GM18499 (cell line): Measurements from ENCODE around the gene PAFAH1B1.
"Not testable (repeated sequence)": the region's sequence is repeated elsewhere in the genome, so short reads cannot be mapped to it uniquely, and the experiment has no call there.

Experiments
- ATAC-seq: cut with Tn5 transposase; IDR thresholded peaks from one replicate; pipeline ENCODE4 v1.9.1; 2021; ENCODE audit warnings: moderate number of reproducible peaks; ENCODE audit not compliant: insufficient read depth, unreplicated experiment

Gene PAFAH1B1

DNA sequence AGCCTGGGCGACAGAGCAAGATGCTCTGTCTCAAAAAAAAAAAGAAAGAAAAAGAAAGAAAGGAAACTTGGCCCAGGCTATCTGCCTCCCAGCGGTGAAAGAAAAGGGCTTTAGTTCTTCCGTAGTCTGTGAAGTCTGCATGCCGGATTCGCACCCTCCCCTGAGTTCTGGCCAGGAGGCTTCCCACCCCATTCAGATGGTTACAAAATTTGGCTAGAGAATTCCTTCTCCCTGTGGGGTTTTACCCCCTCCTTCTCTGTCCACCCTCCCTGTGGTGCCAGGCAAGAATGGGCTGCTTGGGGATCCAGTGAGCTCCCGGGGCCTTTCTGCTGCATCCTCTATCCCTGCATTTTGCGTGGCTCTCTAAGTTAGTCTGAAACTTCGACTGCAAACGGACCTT is 37.8 kb downstream of the PAFAH1B1 start:
- no peak for ATAC-seq

DNA sequence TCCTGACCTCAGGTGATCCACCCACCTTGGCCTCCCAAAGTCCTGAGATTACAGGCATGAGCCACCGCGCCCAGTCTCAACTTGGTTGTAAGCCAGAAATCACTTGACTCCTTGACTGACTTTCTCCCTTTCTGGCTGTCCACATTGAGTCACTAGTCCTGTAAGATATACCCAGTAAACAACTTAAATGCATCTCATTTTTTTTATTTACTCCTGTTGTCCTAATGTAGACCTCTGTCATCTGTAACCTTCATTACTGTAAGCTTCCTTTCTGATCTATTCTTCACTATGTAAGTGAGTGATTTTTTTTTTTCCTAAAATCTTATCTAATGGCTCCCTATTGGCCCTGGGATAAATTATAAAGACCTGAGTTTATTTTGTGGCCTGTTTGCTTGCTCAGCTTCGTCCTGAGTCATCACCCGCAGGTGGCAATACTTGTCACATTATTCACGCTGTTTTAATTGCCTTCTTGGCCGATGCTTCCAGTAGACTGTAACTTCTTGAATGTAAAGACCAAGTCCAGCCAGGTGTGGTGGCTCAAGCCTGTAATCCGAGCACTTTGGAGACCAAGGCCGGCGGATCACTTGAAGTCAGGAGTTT is 41.0 kb downstream of the PAFAH1B1 start:
- no peak for ATAC-seq

DNA sequence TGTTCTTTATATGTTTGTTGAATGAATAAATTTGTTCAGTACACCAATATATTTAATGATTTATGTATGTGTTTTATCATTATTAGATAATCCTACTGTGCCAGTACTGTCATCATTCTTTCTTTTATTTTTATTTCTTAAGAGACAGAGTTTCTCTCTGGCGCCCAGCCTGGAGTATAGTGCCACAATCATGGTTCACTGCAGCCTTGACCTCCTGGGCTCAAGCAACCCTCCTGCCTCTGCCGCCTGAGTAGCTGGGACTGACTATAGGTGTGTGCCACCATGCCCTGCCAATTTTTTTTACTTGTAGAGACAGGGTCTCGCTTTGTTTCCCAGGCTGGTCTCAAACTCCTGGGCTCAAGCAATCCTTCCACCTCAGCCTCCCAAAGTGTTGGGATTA is 41.8 kb downstream of the PAFAH1B1 start:
- ATAC-seq: no peak

DNA sequence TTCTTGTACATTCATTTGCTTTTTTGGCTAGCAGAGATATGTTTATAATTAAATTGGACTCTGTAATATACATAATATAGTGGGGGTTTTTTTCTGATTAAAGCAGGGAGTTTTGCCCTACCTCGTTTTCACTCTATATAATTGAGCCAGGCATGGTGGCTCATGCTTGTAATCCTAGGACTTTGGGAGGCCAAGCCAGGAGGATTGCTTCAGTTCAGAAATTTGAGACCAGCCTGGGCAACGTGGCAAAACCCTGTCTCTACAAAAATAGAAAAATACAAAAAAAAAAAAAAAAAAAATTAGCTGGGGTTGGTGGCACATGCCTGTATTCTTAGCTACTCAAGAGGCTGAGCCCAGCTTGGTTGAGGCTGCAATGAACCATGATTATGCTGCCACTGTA is 42.2 kb downstream of the PAFAH1B1 start:
- ATAC-seq: no peak

DNA sequence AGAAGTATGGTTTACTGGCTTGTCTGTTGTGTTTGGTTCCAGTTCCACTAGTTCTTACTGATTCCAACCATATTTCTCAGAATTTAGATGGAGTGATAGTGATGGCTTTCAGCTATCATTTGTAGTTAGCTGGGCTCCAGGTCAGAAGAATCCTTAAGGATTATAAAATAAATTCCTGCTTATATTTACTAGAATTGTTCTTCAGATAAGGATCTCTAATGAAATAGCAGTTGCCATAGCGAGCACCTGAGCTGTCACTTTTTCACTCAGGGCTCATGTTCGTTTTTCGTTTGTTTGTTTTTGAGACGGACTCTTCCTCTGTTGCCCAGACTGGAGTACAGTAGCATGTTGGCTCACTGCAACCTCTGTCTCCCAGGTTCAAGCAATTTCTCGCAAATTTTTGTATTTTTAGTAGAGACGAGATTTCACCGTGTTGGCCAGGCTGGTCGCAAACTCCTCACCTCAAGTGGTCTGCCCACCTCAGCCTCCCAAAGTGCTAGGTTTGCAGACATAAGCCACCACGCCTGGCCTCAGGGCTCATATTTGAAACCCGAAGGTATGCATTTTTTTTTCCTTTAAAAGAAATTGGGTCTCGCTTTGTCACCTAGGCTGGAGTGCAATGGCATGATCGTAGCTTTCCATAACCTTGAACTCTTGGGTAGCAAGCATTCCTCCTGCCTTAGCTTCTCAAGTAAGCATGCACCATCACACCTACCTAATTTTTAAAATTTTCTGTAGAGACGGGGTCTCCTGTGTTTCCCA is 42.9 kb downstream of the PAFAH1B1 start:
- ATAC-seq: no peak

DNA sequence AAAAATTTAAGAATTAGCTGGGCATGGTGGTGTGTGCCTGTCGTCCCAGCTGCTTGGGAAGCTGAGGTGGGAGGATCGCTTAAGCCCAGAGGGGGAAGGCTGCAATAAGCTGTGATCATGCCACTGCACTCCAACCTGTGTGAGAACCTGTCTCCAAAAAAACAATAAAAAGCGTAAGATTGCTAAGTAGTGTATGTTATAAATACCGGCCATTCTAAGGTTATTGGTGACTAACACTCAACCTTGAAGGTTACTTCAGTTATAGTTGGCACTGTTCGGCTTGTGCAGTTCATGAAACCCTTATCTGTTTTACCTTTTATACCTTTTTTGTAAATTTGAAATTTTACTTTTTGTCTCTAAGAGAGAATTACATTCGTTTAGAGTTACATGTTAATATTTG is 44.0 kb downstream of the PAFAH1B1 start:
- no peak for ATAC-seq

DNA sequence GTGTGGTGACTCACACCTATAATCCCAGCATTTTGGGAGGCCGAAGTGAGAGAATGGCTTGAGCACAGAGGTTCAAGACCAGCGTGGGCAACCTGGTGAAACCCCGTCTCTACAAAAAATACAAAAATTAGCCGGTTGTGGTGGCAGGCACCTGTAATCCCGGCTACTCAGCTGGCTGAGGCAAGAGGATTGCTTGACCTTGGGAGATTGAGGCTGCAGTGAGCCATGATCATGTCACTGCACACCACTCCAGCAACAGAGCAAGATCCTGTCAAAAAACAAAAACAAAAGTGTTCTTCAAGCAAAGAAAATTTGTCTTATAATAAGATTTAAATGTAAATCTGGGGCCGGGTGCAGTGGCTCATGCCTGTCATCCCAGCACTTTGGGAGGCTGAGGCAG is 51.5 kb downstream of the PAFAH1B1 start:
- ATAC-seq: no peak

DNA sequence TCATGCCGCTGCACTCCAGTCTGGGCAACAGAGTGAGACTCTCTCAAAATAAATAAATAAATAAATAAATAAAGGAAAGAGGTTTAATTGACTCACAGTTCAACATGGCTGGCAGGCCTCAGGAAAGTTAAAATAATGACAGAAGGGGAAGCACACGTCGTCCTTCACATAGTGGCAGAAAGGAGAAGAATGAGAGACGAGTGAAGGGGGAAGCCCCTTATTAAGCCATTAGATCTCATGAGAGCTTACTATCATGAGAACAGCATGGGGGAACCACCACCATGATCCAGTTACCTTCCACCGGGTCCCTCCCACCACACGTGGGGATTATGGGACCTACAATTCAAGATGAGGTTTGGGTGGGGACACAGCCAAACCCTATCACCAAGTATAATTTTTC is 54.5 kb downstream of the PAFAH1B1 start:
- ATAC-seq: no peak

DNA sequence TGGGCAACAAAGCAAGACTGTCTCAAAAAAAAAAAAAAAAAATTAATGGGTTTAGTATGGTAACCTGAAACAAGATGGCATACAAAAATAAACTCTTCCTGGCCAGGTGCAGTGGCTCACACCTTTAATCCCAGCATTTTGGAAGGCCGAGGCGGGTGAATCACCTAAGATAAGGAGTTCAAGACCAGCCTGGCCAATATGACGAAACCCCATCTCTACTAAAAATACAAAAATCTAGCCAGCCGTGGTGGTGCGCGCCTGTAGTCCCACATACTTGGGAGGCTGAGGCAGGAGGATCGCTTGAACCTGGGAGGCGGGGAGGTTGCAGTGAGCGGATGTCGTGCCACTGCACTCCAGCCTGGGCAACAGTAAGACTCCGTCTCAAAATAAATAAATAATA is 55.7 kb downstream of the PAFAH1B1 start:
- ATAC-seq: no peak

DNA sequence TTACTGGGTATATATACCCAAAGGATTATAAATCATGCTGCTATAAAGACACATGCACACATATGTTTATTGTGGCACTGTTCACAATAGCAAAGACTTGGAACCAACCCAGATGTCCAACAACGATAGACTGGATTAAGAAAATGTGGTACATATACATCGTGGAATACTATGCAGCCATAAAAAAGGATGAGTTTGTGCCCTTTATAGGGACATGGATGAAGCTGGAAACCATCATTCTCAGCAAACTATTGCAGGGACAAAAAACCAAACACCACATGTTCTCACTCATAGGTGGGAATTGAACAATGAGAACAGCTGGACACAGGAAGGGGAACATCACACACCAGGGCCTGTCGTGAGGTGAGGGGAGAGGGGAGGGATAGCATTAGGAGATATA is 59.5 kb downstream of the PAFAH1B1 start:
- ATAC-seq: not testable (repeated sequence)

DNA sequence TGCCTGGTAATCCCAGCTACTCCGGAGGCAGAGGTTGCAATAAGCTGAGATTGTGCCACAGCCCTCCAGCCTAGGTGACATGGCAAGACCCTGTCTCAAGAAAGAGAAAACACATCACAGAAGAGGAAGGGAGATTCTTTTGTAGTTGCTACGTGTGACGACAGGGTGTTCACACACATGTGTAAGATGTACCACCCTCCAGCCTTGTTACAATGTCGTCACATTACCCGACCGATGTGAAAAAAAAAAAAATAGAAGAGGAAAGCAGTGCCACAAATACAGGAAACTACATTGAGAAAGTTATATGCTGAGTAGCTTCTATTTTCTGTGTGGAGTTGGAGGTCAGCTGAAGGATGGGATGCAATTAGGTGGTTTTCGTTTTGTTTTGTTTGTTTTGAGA is 62.1 kb downstream of the PAFAH1B1 start:
- no peak for ATAC-seq

DNA sequence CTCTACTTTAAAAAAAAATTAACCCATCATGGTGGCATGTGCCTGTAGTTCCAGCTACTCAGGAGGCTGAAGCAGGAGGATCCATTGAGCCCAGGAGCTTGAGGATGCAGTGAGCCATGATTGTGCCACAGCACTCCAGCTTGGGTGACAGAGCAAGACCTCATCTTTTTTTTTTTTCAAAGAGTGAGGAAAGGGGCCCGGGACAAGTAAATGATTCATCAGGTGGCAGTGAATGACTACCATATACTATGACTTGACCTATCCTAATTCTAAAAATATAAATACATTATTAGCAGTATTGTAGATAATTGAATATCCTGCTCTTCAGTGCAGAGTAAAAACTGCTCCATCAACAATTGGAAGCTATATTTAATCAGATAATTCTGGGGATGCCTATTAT is 62.8 kb downstream of the PAFAH1B1 start:
- no peak for ATAC-seq

DNA sequence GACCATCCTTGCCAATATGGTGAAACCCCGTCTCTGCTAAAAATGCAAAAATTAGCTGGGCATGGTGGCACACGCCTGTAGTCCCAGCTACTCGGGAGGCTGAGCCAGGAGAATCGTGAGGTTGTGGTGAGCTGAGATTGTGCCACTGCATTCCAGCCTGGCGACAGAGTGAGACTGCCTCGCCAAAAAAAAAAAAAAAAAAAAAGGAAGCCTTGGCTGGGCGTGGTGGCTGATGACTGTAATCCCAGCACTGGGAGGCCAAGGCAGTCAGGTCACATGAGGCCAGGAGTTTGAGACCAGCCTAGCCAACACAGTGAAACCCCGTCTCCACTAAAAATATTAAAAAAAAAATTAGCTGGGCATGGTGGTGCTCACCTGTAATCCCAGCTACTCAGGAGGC is 65.9 kb downstream of the PAFAH1B1 start:
- ATAC-seq: not testable (repeated sequence)

DNA sequence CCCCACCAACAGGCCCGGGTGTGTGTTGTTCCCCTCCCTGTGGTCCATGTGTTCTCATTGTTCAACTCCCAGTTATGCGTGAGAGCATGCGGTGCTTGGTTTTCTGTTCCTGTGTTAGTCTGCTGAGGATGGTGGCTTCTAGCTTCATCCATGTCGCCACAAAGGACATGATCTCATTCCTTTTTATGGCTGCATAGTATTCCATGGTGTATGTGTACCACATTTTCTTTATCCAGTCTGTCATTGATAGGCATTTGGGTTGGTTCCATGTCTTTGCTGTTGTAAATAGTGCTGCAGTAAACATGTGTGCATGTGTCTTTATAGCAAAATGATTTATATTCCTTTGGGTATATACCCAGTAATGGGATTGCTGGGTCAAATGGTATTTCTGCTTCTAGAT is 67.0 kb downstream of the PAFAH1B1 start:
- not testable (repeated sequence) for ATAC-seq

DNA sequence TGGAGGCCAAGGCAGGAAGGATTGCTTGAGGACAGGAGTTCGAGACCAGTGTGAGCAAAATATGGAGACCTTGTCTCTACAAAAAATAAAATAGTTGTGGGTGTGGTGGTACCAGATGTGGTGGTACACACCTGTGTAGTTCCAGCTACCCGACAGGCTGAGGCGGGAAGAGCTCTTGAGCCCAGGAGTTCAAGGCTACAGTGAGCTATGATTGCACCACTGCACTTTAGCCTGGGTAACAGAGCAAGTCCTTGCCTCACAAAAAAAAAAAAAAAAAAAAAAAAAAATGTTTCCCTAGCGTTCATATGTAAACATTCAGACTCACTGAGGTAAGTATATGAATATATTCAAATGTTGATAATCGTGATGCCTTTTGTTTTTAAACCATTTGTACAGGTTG is 78.6 kb downstream of the PAFAH1B1 start:
- no peak for ATAC-seq

DNA sequence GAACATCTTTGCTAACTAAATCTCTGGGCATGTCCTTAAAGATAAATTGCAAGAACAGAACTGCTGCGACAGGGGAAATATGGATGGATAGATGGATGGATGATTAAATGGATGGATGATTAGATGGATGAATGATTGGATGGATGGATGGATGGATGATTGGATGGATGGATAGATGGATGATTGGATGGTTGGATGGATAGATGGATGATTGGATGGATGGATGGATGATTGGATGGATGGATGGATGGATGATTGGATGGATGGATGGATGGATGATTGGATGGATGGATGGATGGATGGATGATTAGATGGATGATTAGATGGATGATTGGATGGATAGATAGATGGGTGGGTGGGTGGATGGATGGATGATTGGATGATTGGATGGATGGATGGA is 85.8 kb downstream of the PAFAH1B1 start:
- not testable (repeated sequence) for ATAC-seq

DNA sequence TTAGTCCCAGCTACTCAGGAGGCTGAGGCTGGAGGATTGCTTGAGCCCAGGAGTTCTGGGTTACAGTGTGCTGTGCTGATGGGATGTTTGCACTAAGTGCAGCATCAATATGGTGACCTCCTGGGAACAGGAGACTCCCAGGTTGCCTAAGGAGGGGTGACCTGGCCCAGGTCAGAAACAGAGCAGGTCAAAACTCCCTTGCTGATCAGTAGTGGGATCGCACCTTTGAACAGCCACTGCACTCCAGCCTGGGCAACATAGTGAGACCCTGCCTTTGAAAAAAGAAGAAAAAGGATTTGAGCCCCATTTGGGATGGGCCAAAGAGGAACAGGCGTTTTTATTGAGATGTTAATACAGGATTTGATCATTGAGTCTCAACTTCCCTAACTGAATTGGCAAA is 87.5 kb downstream of the PAFAH1B1 start:
- ATAC-seq: no peak

DNA sequence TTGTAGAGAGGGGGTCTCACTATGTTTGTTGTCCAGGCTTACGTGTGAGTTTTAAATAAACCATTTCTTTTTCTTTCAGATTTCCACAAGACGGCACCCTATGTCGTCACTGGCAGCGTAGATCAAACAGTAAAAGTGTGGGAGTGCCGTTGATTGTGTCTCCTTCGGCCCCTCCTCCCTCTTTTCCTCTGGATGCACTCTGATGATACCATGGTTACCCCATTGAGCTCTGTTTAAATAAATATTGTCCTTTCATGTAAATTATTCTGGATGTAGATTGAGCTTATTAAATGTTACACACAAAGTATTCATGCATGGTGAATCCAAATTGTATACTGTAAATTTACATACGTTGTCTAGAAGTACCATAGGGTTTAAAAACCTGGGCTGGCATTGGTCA is 88.2 kb downstream of the PAFAH1B1 start:
- ATAC-seq: no peak

DNA sequence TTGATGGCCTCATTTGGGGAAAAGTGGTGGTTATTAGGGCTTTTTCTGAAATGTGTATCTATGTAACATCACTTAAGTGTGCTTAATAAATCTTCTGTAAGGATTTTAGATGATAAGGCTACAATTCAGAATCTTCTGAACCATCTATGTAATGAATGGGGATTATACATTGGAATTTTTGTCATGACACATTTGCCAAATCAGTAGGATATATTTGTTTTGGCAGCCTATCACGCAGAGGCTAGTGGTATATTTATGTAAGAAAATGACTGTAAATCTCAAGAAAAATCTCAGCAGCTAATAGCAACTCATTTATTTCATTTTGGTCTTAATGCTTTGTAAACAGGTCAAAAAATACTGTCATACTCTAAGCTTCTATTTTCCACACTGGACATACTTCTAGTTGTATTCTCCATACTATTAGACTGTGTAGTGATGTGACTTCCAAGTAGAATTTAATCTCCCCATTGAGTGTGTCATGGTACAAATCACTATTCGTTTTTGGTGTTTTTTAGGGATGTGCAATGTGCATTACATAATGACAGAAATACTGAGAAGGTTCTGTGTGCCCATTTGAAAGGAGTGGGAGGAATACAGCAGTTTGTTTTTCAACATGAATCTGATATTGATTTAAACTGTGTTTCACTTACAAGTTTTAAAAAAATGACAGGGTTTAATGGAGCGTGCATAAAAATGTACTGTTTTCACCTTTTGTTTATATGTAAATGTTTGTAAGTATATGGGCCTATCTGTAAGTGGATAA is 88.9 kb downstream of the PAFAH1B1 start:
- no peak for ATAC-seq

DNA sequence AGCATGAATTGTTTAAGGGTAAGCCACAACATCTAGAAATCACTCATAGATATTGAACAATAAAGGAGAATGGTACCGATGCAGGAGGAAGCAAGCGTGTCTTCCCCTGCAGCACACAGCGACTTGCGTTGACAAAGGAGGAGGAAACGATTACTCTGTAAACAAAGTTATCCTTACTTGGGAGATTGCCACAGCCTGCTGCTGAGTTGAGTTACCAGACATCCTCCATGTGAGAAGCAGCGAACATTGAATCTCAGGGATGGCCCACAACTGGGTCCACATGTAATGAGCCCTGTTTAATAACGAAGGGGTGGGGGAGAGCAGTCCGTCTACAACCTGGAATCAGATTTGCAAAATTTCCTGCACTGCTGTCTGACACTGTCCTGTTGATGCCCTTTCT is 90.5 kb downstream of the PAFAH1B1 start:
- ATAC-seq: no peak

DNA sequence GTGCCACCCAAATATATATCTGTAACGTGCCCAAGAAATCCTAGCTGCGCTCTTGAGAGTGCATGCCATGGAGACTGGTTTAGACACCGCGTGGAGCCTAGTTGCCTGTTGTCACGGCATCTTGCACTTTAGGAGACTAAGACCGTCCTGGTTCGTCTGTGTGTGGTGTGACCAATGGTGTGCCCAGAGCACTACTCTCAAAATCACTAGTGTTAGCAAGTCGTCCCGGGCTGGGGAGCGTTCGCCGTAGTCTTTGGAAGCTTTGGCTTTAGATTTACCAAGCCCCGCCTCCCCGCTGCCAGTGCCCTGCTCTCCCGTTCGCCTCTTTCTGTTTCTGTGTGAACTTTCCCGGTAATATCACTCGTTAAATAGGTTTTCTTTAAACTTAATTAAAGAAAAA is 91.1 kb downstream of the PAFAH1B1 start:
- no peak for ATAC-seq

DNA sequence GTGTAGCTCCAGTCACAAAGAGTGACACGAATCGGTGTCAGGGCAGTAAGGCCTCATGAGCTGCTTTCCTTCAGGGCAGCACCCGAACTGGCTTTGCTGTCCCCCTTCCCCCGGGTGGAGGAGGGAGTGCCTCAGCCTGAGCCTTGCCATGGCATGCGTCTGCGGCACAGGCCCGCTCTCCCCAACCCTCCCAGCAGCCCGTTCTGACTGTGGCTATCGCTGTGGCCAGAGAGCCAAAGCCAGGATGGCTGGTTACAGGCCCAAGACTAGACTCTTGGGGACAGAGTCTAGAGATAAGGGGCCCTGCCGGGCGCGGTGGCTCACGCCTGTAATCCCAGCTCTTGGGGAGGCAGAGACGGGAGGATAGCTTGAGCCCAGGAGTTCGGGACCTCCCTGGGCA is 92.2 kb downstream of the PAFAH1B1 start:
- ATAC-seq: no peak
